Body of pancreas (tissue), 4 donors: ENCODE results near the gene SKOR1.
A peak's percentile ranks its signal among the peaks of the same experiment; 100 is the strongest.

Source experiments
- POLR2A ChIP-seq, 3 donors: fragments of 450-650 bp; IDR thresholded peaks; one replicate each; pipeline ENCODE4 v1.6.1; 2016; ENCODE audit warnings: antibody characterized with exemption in 3 of 3, mild to moderate bottlenecking in 2 of 3
- TF ChIP-seq, protein P1 (sequence below), 7 experiments: fragments of 450-650 bp in 4 of 7; fragments of 200-600 bp in 3 of 7; sonication (generic) in 3 of 7; IDR thresholded peaks; one replicate each; pipeline ENCODE4 v1.5.1; 2016 to 2019; ENCODE audit warnings: antibody characterized with exemption in 7 of 7

DNA sequence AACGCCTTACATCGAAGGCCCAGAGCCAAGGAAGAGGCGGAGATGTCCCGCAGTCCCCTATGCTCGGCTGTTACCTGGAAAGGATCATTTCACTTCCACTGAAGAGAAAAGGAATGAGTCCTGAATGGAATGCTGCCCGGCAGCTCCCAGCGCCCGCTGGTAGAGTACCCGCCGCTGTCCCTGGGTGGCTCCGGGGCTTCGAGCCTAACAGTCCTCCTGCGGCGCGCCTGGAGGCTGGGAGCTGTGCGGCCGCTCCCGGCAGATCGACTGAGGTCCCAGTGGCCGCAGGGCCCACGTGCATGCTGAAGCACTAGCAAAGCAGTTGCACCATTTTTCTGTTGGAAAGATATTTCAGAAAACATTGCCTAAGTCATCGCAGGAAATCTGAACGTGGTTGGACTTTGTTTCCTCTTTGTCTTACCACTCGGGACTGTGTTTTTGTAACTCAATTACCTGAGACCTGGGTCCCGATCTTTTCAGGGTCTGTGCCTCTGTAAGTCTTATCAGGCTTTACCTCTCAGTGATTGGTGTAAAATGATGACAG is 13.6 kb downstream of the SKOR1 start:
- TF ChIP-seq, protein P1, sequence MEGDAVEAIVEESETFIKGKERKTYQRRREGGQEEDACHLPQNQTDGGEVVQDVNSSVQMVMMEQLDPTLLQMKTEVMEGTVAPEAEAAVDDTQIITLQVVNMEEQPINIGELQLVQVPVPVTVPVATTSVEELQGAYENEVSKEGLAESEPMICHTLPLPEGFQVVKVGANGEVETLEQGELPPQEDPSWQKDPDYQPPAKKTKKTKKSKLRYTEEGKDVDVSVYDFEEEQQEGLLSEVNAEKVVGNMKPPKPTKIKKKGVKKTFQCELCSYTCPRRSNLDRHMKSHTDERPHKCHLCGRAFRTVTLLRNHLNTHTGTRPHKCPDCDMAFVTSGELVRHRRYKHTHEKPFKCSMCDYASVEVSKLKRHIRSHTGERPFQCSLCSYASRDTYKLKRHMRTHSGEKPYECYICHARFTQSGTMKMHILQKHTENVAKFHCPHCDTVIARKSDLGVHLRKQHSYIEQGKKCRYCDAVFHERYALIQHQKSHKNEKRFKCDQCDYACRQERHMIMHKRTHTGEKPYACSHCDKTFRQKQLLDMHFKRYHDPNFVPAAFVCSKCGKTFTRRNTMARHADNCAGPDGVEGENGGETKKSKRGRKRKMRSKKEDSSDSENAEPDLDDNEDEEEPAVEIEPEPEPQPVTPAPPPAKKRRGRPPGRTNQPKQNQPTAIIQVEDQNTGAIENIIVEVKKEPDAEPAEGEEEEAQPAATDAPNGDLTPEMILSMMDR (IDR thresholded peaks at IDR 0.05), result peak in 3 of 7 experiments; percentile 16 to 37 (median 22)
- TF ChIP-seq POLR2A (IDR thresholded peaks at IDR 0.05), result peak; percentile 27 to 54 (median 51)
